A549 (cell line): ENCODE measurements around the gene ACP5. TPM values are rescaled to one million over a fixed set of nuclear protein-coding genes. Genes with fewer than 3 reads are reported as not detected.
A peak's percentile ranks its signal among the peaks of the same experiment; 100 is the strongest.

Experiments used
- ATAC-seq, 2 experiments: fragments of 200-7000 bp in 1 of 2; fragments of >200 bp in 1 of 2; cut with Nextera tagmentation in 1 of 2; cut with Tn5 transposase in 1 of 2; 3 replicates each; pipeline versions ENCODE4 v1.8.0 to v1.9.1; 2018 to 2020; ENCODE audit warnings: mild to moderate bottlenecking in 1 of 2, moderate library complexity in 1 of 2
- CTCF ChIA-PET: fragments of 300-600 bp; sonication (Branson Sonifier 250); formaldehyde crosslinking; extraction: SDS; loops from one replicate; lab custom pipeline; 2021; ENCODE audit warnings: antibody characterized with exemption, inconsistent platforms; lab: Yijun Ruan, JAX
- POLR2A ChIA-PET: fragments of 350-600 bp; formaldehyde crosslinking; extraction: SDS; loops from one replicate; lab custom pipeline; 2021; ENCODE audit warnings: antibody characterized with exemption, inconsistent platforms; lab: Yijun Ruan, JAX
- DNase-seq, 2 experiments: peaks; one replicate each; pipeline versions ENCODE4 v3.0.0 to v3.0.0-alpha.2; 2011 to 2016; ENCODE audit warnings: low read depth in 1 of 2, low spot score in 1 of 2
- FAIRE-seq: peaks from 2 replicates; lab custom pipeline; 2011; peaks lifted over from hg19 to GRCh38; lab: Jason Lieb, UNC
- H3K27ac ChIP-seq, 2 experiments: fragments of >200 bp; sonication (Bioruptor Twin); formaldehyde crosslinking; 3 replicates each; pipeline ENCODE4 v1.5.1; 2016 to 2017
- H3K4me1 ChIP-seq: fragments of >200 bp; sonication (Bioruptor Twin); formaldehyde crosslinking; 3 replicates; pipeline ENCODE4 v1.6.1; 2016
- H3K4me2 ChIP-seq: fragments of >200 bp; sonication (Bioruptor Twin); formaldehyde crosslinking; 3 replicates; pipeline ENCODE4 v1.6.1; 2016
- H3K4me3 ChIP-seq: fragments of >200 bp; sonication (Bioruptor Twin); formaldehyde crosslinking; 3 replicates; pipeline ENCODE4 v1.5.1; 2016
- H3K9me3 ChIP-seq: fragments of >200 bp; sonication (Bioruptor Twin); formaldehyde crosslinking; 3 replicates; pipeline ENCODE4 v1.6.1; 2016
- ATOH8 ChIP-seq: fragments of 250-450 bp; sonication (Bioruptor Pico); IDR thresholded peaks from 2 replicates; pipeline ENCODE4 v1.5.0; 2020; ENCODE audit warnings: low read depth, mild to moderate bottlenecking, moderate library complexity
- CBX2 ChIP-seq: fragments of 200-600 bp; sonication (generic); IDR thresholded peaks from 2 replicates; pipeline ENCODE4 v1.6.1; 2016; ENCODE audit warnings: low read depth, mild to moderate bottlenecking, borderline replicate concordance
- CBX8 ChIP-seq: fragments of 200-600 bp; sonication (generic); IDR thresholded peaks from 2 replicates; pipeline ENCODE4 v1.6.1; 2016
- CEBPB ChIP-seq, 2 experiments: fragments of >200 bp in 1 of 2; sonication (Bioruptor Twin) in 1 of 2; formaldehyde crosslinking in 1 of 2; IDR thresholded peaks; 2 replicates each; pipeline ENCODE4 v1.6.1; 2012 to 2016
- CHD2 ChIP-seq: fragments of 150-350 bp; IDR thresholded peaks from 2 replicates; pipeline ENCODE4 v1.6.1; 2014; ENCODE audit warnings: low read length; ENCODE audit not compliant: partially characterized antibody
- CTCF ChIP-seq: fragments of >200 bp; sonication (Bioruptor Twin); formaldehyde crosslinking; IDR thresholded peaks from 3 replicates; pipeline ENCODE4 v1.5.1; 2016
- EHF ChIP-seq: fragments of 250-450 bp; sonication (Bioruptor Pico); IDR thresholded peaks from 2 replicates; pipeline ENCODE4 v1.5.0; 2020; ENCODE audit warnings: mild to moderate bottlenecking
- ELK1 ChIP-seq: fragments of 150-350 bp; IDR thresholded peaks from 2 replicates; pipeline ENCODE4 v1.6.1; 2014; ENCODE audit warnings: low read depth, mild to moderate bottlenecking, low read length
- FOSB ChIP-seq: fragments of 250-450 bp; sonication (Bioruptor Pico); IDR thresholded peaks from 2 replicates; pipeline ENCODE4 v1.5.0; 2020; ENCODE audit warnings: mild to moderate bottlenecking, moderate library complexity
- FOXS1 ChIP-seq: fragments of 250-450 bp; sonication (Bioruptor Pico); IDR thresholded peaks from 2 replicates; pipeline ENCODE4 v1.5.0; 2020; ENCODE audit warnings: mild to moderate bottlenecking, moderate library complexity
- HDAC2 ChIP-seq: fragments of 200-600 bp; sonication (generic); IDR thresholded peaks from 2 replicates; pipeline ENCODE4 v1.6.1; 2016
- HES2 ChIP-seq: fragments of >200 bp; sonication (Bioruptor Twin); formaldehyde crosslinking; IDR thresholded peaks from 2 replicates; pipeline ENCODE4 v1.6.1; 2016
- HOXB13 ChIP-seq: fragments of 250-450 bp; sonication (Bioruptor Pico); IDR thresholded peaks from 2 replicates; pipeline ENCODE4 v1.5.0; 2020; ENCODE audit warnings: low read depth, mild to moderate bottlenecking, moderate library complexity
- HOXB5 ChIP-seq: fragments of 250-450 bp; sonication (Bioruptor Pico); IDR thresholded peaks from 2 replicates; pipeline ENCODE4 v1.5.0; 2020; ENCODE audit warnings: mild to moderate bottlenecking, moderate library complexity
- JUN ChIP-seq, 2 experiments: fragments of >200 bp; sonication (Bioruptor Twin); formaldehyde crosslinking; IDR thresholded peaks; 2 replicates in 1 of 2; 3 replicates in 1 of 2; pipeline ENCODE4 v1.6.1; 2016 to 2017
- KDM1A ChIP-seq: fragments of 200-600 bp; sonication (generic); IDR thresholded peaks from 2 replicates; pipeline ENCODE4 v1.6.1; 2016; ENCODE audit warnings: low read depth, mild to moderate bottlenecking
- KDM5A ChIP-seq: fragments of 200-600 bp; sonication (generic); IDR thresholded peaks from 2 replicates; pipeline ENCODE4 v1.6.1; 2016; ENCODE audit warnings: antibody characterized with exemption, mild to moderate bottlenecking
- MAFK ChIP-seq: fragments of 450-650 bp; IDR thresholded peaks from 2 replicates; pipeline ENCODE4 v1.6.1; 2014; ENCODE audit not compliant: partially characterized antibody
- MAX ChIP-seq: IDR thresholded peaks from 2 replicates; pipeline ENCODE4 v1.6.1; 2012
- MAZ ChIP-seq: fragments of 150-350 bp; IDR thresholded peaks from 2 replicates; pipeline ENCODE4 v1.6.1; 2014; ENCODE audit warnings: antibody characterized with exemption, low read depth, low read length, borderline replicate concordance
- POLR2A ChIP-seq: IDR thresholded peaks from 2 replicates; pipeline ENCODE4 v1.6.1; 2012; ENCODE audit warnings: mild to moderate bottlenecking, low read length
- RAD21 ChIP-seq, 2 experiments: fragments of >200 bp in 1 of 2; sonication (Bioruptor Twin) in 1 of 2; formaldehyde crosslinking in 1 of 2; IDR thresholded peaks in 1 of 2; conservative IDR thresholded peaks in 1 of 2; 2 replicates in 1 of 2; 3 replicates in 1 of 2; pipeline ENCODE4 v1.6.1; 2012 to 2018; ENCODE audit warnings: inconsistent platforms in 1 of 2
- RCOR1 ChIP-seq: fragments of 150-350 bp; IDR thresholded peaks from 2 replicates; pipeline ENCODE4 v1.6.1; 2014; ENCODE audit warnings: antibody characterized with exemption, low read length, low read depth
- TFCP2L1 ChIP-seq: fragments of 250-450 bp; sonication (Bioruptor Pico); IDR thresholded peaks from 2 replicates; pipeline ENCODE4 v1.5.0; 2021; ENCODE audit warnings: mild to moderate bottlenecking
- ZC3H11A ChIP-seq: fragments of 450-650 bp; IDR thresholded peaks from 2 replicates; pipeline ENCODE4 v1.6.1; 2014; ENCODE audit warnings: antibody characterized with exemption, mild to moderate bottlenecking
- ZFP36 ChIP-seq: fragments of 450-650 bp; IDR thresholded peaks from 2 replicates; pipeline ENCODE4 v1.6.1; 2014; ENCODE audit warnings: borderline replicate concordance; ENCODE audit not compliant: partially characterized antibody
- ZNF302 ChIP-seq: fragments of 250-450 bp; sonication (Bioruptor Pico); IDR thresholded peaks from 2 replicates; pipeline ENCODE4 v1.9.0; 2021; ENCODE audit warnings: inconsistent platforms, mild to moderate bottlenecking, moderate library complexity
- WGBS: methylation state at CpG from one replicate; pipeline ENCODE4 v1.1.6; 2017; ENCODE audit errors: missing lambda C conversion rate; 5-methylcytosine and 5-hydroxymethylcytosine counted together
- polyA plus RNA-seq, 4 experiments: library from polyadenylated mRNA; depleted of rRNA in 3 of 4; stranded (reverse); fragments of >200 nt; fragmentation: RNase III in 1 of 4; extraction: RNeasy Plus Mini Kit Qiagen cat#74134 plus additional on column Dnase treatment in 1 of 4; gene quantifications; 2 replicates in 3 of 4; 3 replicates in 1 of 4; pipeline ENCODE4 v1.2.3, GENCODE V29; 2011 to 2017
- TF ChIP-seq, protein P1 (sequence below): IDR thresholded peaks from 2 replicates; pipeline ENCODE4 v1.6.1; 2012

ACP5 gene
- polyA plus RNA-seq, 2 of the 4 experiments (the other 2 are of a cell fraction) = 0.05 TPM; not detected in 1

DNA sequence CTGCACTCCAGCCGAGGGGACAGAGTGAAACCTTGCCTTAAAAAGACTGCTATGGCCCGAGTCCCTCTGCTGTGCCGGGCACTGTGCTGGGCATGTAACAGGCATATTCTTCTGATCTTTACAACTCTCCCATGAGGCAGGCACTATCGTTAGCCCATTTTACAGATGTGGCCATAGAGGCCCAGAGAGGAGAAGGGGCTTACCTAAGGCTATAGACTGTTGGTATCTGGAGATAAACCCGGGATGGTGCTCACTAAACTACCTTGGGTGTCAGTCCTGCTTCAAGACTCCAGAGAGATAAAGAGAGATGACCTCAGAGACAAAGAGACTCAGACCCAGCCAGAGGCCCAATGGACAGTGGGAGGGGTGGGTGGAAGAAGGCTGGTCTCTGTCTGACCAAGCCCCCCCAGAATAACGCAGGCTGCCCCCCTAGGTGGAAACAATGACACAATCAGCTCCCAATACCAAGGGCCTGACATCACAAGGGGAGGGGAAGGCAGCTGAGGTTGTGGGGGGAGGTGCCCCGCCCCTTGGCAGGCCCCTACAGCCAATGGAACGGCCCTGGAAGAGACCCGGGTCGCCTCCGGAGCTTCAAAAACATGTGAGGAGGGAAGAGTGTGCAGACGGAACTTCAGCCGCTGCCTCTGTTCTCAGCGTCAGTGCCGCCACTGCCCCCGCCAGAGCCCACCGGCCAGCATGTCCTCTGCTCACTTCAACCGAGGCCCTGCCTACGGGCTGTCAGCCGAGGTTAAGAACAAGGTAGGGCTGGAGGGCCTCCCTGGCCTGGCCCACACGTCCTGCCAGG is 39.0 kb downstream of the ACP5 start, which contains the start of gene CNN1:
Gene CNN1 (plus strand): TSS at position 620 of the 805 bp plus-strand sequence. CDS start 77 bp downstream, at position 697.
- ATAC-seq (peak in 1 of 2 experiments; percentile 9; a peak in 1 of 6 replicates), FAIRE-seq (no peak), DNase-seq (no peak)
- CTCF ChIA-PET = interaction anchor here (1.0 kb wide), 1 partner anchor 8 kb away, joined by 4 read pairs; no protein-coding TSS in a partner anchor
- Histone ChIP-seq H3K4me1 (peaks cover 15% of the 10 kb centered on the region; the same call in 2 of the 3 replicates), H3K9me3 (no peaks in the 10 kb centered on the region), H3K4me2 (peak within 1 kb of the TSS; percentile 28; the same call in 1 of the 3 replicates), H3K27ac (peak within 1 kb of the TSS in 1 of 2 experiments; percentile 65; a peak in 2 of 6 replicates), H3K4me3 (no peak within 1 kb of the TSS)
- 53% methylated on average over 20 of the region's 21 CpGs for WGBS
- POLR2A ChIA-PET = no interaction called here
- TF ChIP-seq MAFK (no peak), CEBPB (IDR thresholded peaks at IDR 0.05) (no peak), CTCF (no peak), RCOR1 (no peak), CBX8 (no peak)
- TF ChIP-seq, protein P1, sequence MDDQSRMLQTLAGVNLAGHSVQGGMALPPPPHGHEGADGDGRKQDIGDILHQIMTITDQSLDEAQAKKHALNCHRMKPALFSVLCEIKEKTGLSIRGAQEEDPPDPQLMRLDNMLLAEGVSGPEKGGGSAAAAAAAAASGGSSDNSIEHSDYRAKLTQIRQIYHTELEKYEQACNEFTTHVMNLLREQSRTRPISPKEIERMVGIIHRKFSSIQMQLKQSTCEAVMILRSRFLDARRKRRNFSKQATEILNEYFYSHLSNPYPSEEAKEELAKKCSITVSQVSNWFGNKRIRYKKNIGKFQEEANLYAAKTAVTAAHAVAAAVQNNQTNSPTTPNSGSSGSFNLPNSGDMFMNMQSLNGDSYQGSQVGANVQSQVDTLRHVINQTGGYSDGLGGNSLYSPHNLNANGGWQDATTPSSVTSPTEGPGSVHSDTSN = no peak

DNA sequence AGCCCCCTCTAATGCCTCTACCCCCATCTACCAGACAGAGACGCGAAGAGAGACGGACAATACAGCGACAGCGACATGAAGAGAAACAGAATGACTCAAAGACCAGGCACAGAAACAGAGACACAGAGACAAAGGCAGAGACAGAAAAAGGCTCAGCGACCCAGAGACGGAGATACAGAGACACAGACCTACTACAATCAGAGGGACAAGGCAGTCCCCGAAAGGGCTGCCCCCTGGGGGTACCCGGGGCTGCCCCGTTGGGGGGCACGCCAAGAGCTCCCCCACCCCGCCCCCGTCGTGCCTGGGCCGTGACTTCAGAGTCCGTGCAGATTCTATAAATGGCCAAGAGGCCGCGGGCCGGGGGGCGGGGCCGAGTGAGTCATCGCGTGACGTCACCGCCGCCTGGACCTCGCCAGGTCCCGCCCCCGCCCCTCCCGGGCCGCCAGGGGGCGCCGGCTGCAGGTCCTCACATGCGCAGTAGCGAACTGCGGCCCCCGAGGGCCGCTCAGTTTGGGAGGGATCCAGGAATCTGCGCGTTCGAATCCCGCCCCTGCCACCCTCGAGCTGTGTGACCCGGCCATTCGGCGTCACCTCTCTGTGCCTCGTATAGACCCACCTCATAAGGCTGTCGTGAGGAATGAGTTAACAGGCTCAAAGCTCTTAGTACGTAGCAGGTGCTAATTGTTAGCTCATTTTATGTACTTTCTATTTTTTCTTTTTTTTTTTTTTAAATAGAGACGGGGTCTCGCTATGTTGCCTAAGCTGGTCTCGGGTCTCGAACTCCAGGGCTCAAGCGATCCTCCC is 41.5 kb downstream of the ACP5 start:
- FAIRE-seq (no peak), DNase-seq (peak; percentile 67 to 88), ATAC-seq (peak; percentile 76 to 79)
- WGBS = 16% methylated on average over 20 of the region's 54 CpGs
- Histone ChIP-seq H3K9me3 (no peaks in the 10 kb centered on the region), H3K4me1 (peaks cover 30% of the 10 kb centered on the region), H3K4me2 (peak overlapping the region; percentile 85), H3K4me3 (peak overlapping the region; percentile 40), H3K27ac (peak overlapping the region; percentile 78 to 90)
- POLR2A ChIA-PET = interaction anchor here (0.6 kb wide), 2 partner anchors 25 to 155 kb away, joined by 4 read pairs; no protein-coding TSS in a partner anchor
- CTCF ChIA-PET = interaction anchor here (0.6 to 2.5 kb wide), 21 partner anchors 8 to 195 kb away, joined by 3 to 12 read pairs (median 4); partner anchors contain the start of gene ELOF1
- TF ChIP-seq EHF (CRISPR knock-in tag) (no peak), ATOH8 (no peak), HOXB13 (CRISPR knock-in tag) (no peak), POLR2A (no peak), RAD21 (conservative IDR thresholded peaks at IDR 0.05 in 1 of 2, IDR thresholded peaks at IDR 0.05 in 1 of 2) (0 out of 5 replicates have a peak, but pooled peaks of 1 of the 2 experiments have one; percentile 27), CBX2 (no peak), MAZ (no peak), FOSB (CRISPR knock-in tag) (no peak), ZC3H11A (no peak), ZNF302 (no peak), MAX (0 out of 2 replicates have a peak, but pooled peaks have one; percentile 35), HDAC2 (no peak), KDM5A (no peak), TFCP2L1 (CRISPR knock-in tag) (no peak), MAFK (no peak), HES2 (no peak), HOXB5 (CRISPR knock-in tag) (no peak), FOXS1 (CRISPR knock-in tag) (no peak), RCOR1 (no peak), JUN (IDR thresholded peaks at IDR 0.05) (peak in 1 of 2 experiments; percentile 51; a peak in 1 of 5 replicates), KDM1A (0 out of 2 replicates have a peak, but pooled peaks have one; percentile 44), ZFP36 (peak; percentile 54), ELK1 (no peak), CHD2 (no peak)
- TF ChIP-seq, protein P1 = no peak
